Stomach (tissue), 4 donors: ENCODE measurements around the gene PKD1L1.
"Not testable (repeated sequence)": the region's sequence is repeated elsewhere in the genome, so short reads cannot be mapped to it uniquely, and the experiment has no call there.

Experiments used
- CTCF ChIP-seq, 7 experiments: fragments of 450-650 bp in 4 of 7; fragments of 200-600 bp in 3 of 7; sonication (generic) in 3 of 7; IDR thresholded peaks; one replicate each; pipeline ENCODE4 v1.5.1; 2016 to 2019; ENCODE audit warnings: antibody characterized with exemption in 7 of 7, control low read depth in 2 of 7, mild to moderate bottlenecking in 1 of 7
- EP300 ChIP-seq: sonication (generic); formaldehyde crosslinking; IDR thresholded peaks from one replicate; pipeline ENCODE4 v1.6.1; 2017; ENCODE audit warnings: antibody characterized with exemption
- POLR2AphosphoS5 ChIP-seq, 3 donors: sonication (generic); formaldehyde crosslinking; IDR thresholded peaks; one replicate each; pipeline ENCODE4 v1.6.1; 2016; ENCODE audit warnings: antibody characterized with exemption in 3 of 3

GRCh38 chr7:47793186-47793585 is 155.1 kb downstream of the PKD1L1 start:
- not testable (repeated sequence) for TF ChIP-seq EP300; CTCF (IDR thresholded peaks at IDR 0.05); POLR2AphosphoS5 (IDR thresholded peaks at IDR 0.05)
